ENCODE results near the gene MT1A.

- TF ChIP-seq EZH2 (optimal IDR thresholded peaks at IDR 0.05; ENCODE audit: low read depth, low read length) (no peak), CTCF (IDR thresholded peaks at IDR 0.05; ENCODE audit: low read length) (no peak), EZH2phosphoT487 (IDR thresholded peaks at IDR 0.05; ENCODE audit: low read length) (no peak)
Observed at GRCh38 chr16:56658327-56658875, 19.9 kb downstream of the MT1A start.

Data from MM.1S (cell line).